HEK293 (cell line): ENCODE measurements around the gene CDK14.

Source experiments
- CTCF ChIA-PET: fragments of 350-600 bp; formaldehyde crosslinking; extraction: SDS; loops from one replicate; lab custom pipeline; 2021; ENCODE audit warnings: antibody characterized with exemption; lab: Yijun Ruan, JAX
- POLR2A ChIA-PET: fragments of 300-600 bp; formaldehyde crosslinking; extraction: SDS; loops from one replicate; lab custom pipeline; 2020; ENCODE audit warnings: antibody characterized with exemption, inconsistent platforms; lab: Yijun Ruan, JAX
- H3K27ac ChIP-seq: fragments of 200-500 bp; sonication (Bioruptor generic); 2 replicates; pipeline ENCODE4 v1.5.1; 2014; ENCODE audit warnings: low read depth, low read length, control low read depth, inconsistent platforms; ENCODE audit errors: extremely low read depth
- H3K36me3 ChIP-seq, 2 experiments: fragments of 200-500 bp in 1 of 2; sonication (Bioruptor generic) in 1 of 2; 1 replicate in 1 of 2; 2 replicates in 1 of 2; pipeline ENCODE4 v1.5.1; 2014 to 2017; ENCODE audit warnings: inconsistent platforms in 2 of 2, low read length in 2 of 2; ENCODE audit not compliant: control insufficient read depth in 2 of 2, insufficient read depth in 1 of 2
- H3K4me1 ChIP-seq: fragments of 200-500 bp; sonication (Bioruptor generic); 2 replicates; pipeline ENCODE4 v1.5.1; 2014; ENCODE audit warnings: mild to moderate bottlenecking, low read length, inconsistent platforms; ENCODE audit not compliant: control insufficient read depth, insufficient read depth
- H3K4me3 ChIP-seq: 2 replicates; pipeline ENCODE4 v1.5.1; 2011; ENCODE audit warnings: low read depth, mild to moderate bottlenecking, control low read depth, low read length, moderate library complexity
- H3K9me3 ChIP-seq: fragments of 200-500 bp; sonication (Bioruptor generic); 2 replicates; pipeline ENCODE4 v1.5.1; 2014; ENCODE audit warnings: low read depth, low read length, inconsistent platforms; ENCODE audit not compliant: control insufficient read depth, insufficient read depth
- HOXD13 ChIP-seq: sonication (generic); formaldehyde crosslinking; IDR thresholded peaks from 2 replicates; pipeline ENCODE4 v1.8.0; 2022; ENCODE audit warnings: missing genetic modification reagents, borderline replicate concordance
- KLF10 ChIP-seq: fragments of 450-650 bp; IDR thresholded peaks from 2 replicates; pipeline ENCODE4 v1.5.1; 2018; ENCODE audit warnings: missing biosample characterization, mild to moderate bottlenecking, missing genetic modification characterization
- REPIN1 ChIP-seq: fragments of 450-650 bp; formaldehyde crosslinking; IDR thresholded peaks from 2 replicates; pipeline ENCODE4 v1.5.1; 2017; ENCODE audit warnings: missing biosample characterization, missing genetic modification characterization, low read depth
- SALL2 ChIP-seq: fragments of 450-650 bp; formaldehyde crosslinking; IDR thresholded peaks from 2 replicates; pipeline ENCODE4 v1.5.0; 2017; ENCODE audit warnings: missing biosample characterization, mild to moderate bottlenecking, missing genetic modification characterization, borderline replicate concordance
- ZNF157 ChIP-seq: fragments of 450-650 bp; formaldehyde crosslinking; IDR thresholded peaks from 2 replicates; pipeline ENCODE4 v1.5.1; 2016; ENCODE audit warnings: missing biosample characterization, missing genetic modification characterization
- ZNF362 ChIP-seq: fragments of 450-650 bp; formaldehyde crosslinking; IDR thresholded peaks from 2 replicates; pipeline ENCODE4 v1.5.1; 2016; ENCODE audit warnings: missing biosample characterization, missing genetic modification characterization
- ZNF398 ChIP-seq: fragments of 450-650 bp; formaldehyde crosslinking; IDR thresholded peaks from 2 replicates; pipeline ENCODE4 v1.5.1; 2017; ENCODE audit warnings: missing biosample characterization, missing genetic modification characterization
- ZNF513 ChIP-seq: fragments of 450-650 bp; IDR thresholded peaks from 2 replicates; pipeline ENCODE4 v1.5.1; 2018; ENCODE audit warnings: missing biosample characterization, missing genetic modification characterization
- ZNF544 ChIP-seq: fragments of 450-650 bp; formaldehyde crosslinking; IDR thresholded peaks from 2 replicates; pipeline ENCODE4 v1.5.0; 2017; ENCODE audit warnings: missing biosample characterization, missing genetic modification characterization
- ZNF555 ChIP-seq: fragments of 450-650 bp; formaldehyde crosslinking; conservative IDR thresholded peaks from 2 replicates; pipeline ENCODE4 v1.5.1; 2017; ENCODE audit warnings: missing biosample characterization, mild to moderate bottlenecking, missing genetic modification characterization, inconsistent platforms
- ZNF629 ChIP-seq: fragments of 450-650 bp; formaldehyde crosslinking; IDR thresholded peaks from 2 replicates; pipeline ENCODE4 v1.5.1; 2017; ENCODE audit warnings: missing biosample characterization, missing genetic modification characterization
- ZNF639 ChIP-seq: fragments of 450-650 bp; formaldehyde crosslinking; IDR thresholded peaks from 2 replicates; pipeline ENCODE4 v1.5.1; 2016; ENCODE audit warnings: missing biosample characterization, missing genetic modification characterization
- ZNF692 ChIP-seq: fragments of 450-650 bp; formaldehyde crosslinking; IDR thresholded peaks from 2 replicates; pipeline ENCODE4 v1.5.1; 2016; ENCODE audit warnings: missing biosample characterization, missing genetic modification characterization
- ZNF830 ChIP-seq: fragments of 450-650 bp; IDR thresholded peaks from 2 replicates; pipeline ENCODE4 v1.5.0; 2018; ENCODE audit warnings: missing biosample characterization, missing genetic modification characterization, low read depth, mild to moderate bottlenecking, moderate library complexity
- ZSCAN5A ChIP-seq: fragments of 450-650 bp; formaldehyde crosslinking; IDR thresholded peaks from 2 replicates; pipeline ENCODE4 v1.5.1; 2016; ENCODE audit warnings: missing biosample characterization, missing genetic modification characterization
- ZXDB ChIP-seq: fragments of 450-650 bp; formaldehyde crosslinking; IDR thresholded peaks from 2 replicates; pipeline ENCODE4 v1.5.1; 2016; ENCODE audit warnings: missing biosample characterization, missing genetic modification characterization
- TF ChIP-seq, protein P1 (sequence below): fragments of 450-650 bp; formaldehyde crosslinking; IDR thresholded peaks from 2 replicates; pipeline ENCODE4 v1.5.1; 2016; ENCODE audit warnings: missing biosample characterization, missing genetic modification characterization
- TF ChIP-seq, protein P2 (sequence below): fragments of 450-650 bp; formaldehyde crosslinking; IDR thresholded peaks from 2 replicates; pipeline ENCODE4 v1.5.0; 2017; ENCODE audit warnings: missing biosample characterization, missing genetic modification characterization, borderline replicate concordance
- TF ChIP-seq, protein P3 (sequence below): fragments of 450-650 bp; formaldehyde crosslinking; IDR thresholded peaks from 2 replicates; pipeline ENCODE4 v1.5.1; 2017; ENCODE audit warnings: missing biosample characterization, missing genetic modification characterization

The CDK14 gene

DNA sequence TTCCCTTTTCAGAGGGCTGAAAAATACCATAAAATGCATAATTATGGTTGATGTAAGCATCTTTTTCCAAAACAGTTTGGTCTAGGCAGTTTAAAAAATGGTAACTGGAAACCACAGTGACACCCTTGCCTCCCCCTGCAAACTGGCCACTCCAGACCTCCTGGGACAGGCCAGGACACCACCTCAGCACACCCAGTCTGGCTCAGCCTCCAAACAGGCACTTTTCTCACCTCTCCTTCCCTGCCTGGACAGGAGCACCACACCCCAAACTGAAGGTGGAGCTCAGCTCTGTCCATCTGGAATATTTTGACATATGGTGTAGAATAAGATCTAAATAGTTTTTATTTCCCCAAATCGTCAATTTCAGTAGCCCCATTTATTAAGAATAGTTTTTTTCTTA lies 78.5 kb downstream of the CDK14 start (continued):
- TF ChIP-seq ZNF544 (tag by site-specific recombination): no peak

DNA sequence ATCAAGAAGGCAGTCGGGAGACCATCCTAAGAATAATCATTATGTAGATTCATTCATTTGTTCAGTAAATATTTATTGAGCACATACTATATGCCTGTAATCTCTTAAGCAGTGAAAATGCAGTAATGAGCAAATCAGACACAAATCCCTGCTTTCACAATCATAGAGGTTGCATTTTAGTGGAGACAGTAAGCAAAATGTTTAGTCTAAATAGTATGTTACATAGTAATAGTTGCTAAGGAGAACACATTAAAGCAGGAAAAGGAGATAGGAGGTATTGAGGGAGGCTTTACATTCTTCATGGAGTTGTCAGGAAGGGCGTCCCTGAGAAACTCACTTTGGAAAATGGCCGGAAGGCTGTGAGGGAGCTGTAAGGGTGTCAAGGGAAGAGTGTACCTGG lies 79.9 kb downstream of the CDK14 start:
- ChIA-PET CTCF (no interaction called here), POLR2A (no interaction called here)
- Histone ChIP-seq H3K4me1 (peaks cover 31% of the 10 kb centered on the region), H3K4me3 (no peak overlapping the region), H3K9me3 (no peaks in the 10 kb centered on the region), H3K36me3 (no peaks in the 10 kb centered on the region), H3K27ac (no peak overlapping the region)
- TF ChIP-seq ZNF513 (tag by site-specific recombination): no peak
- no peak for TF ChIP-seq ZSCAN5A (tag by site-specific recombination)
- no peak for TF ChIP-seq ZNF398
- TF ChIP-seq, protein P1, sequence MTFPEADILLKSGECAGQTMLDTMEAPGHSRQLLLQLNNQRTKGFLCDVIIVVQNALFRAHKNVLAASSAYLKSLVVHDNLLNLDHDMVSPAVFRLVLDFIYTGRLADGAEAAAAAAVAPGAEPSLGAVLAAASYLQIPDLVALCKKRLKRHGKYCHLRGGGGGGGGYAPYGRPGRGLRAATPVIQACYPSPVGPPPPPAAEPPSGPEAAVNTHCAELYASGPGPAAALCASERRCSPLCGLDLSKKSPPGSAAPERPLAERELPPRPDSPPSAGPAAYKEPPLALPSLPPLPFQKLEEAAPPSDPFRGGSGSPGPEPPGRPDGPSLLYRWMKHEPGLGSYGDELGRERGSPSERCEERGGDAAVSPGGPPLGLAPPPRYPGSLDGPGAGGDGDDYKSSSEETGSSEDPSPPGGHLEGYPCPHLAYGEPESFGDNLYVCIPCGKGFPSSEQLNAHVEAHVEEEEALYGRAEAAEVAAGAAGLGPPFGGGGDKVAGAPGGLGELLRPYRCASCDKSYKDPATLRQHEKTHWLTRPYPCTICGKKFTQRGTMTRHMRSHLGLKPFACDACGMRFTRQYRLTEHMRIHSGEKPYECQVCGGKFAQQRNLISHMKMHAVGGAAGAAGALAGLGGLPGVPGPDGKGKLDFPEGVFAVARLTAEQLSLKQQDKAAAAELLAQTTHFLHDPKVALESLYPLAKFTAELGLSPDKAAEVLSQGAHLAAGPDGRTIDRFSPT (tag by site-specific recombination): no peak
- TF ChIP-seq ZNF555 (tag by site-specific recombination): no peak
- no peak for TF ChIP-seq ZXDB (tag by site-specific recombination)
- no peak for TF ChIP-seq KLF10 (tag by site-specific recombination)
- no peak for TF ChIP-seq ZNF157 (tag by site-specific recombination)
- no peak for TF ChIP-seq REPIN1 (tag by site-specific recombination)
- TF ChIP-seq ZNF629 (tag by site-specific recombination): no peak
- TF ChIP-seq, protein P2, sequence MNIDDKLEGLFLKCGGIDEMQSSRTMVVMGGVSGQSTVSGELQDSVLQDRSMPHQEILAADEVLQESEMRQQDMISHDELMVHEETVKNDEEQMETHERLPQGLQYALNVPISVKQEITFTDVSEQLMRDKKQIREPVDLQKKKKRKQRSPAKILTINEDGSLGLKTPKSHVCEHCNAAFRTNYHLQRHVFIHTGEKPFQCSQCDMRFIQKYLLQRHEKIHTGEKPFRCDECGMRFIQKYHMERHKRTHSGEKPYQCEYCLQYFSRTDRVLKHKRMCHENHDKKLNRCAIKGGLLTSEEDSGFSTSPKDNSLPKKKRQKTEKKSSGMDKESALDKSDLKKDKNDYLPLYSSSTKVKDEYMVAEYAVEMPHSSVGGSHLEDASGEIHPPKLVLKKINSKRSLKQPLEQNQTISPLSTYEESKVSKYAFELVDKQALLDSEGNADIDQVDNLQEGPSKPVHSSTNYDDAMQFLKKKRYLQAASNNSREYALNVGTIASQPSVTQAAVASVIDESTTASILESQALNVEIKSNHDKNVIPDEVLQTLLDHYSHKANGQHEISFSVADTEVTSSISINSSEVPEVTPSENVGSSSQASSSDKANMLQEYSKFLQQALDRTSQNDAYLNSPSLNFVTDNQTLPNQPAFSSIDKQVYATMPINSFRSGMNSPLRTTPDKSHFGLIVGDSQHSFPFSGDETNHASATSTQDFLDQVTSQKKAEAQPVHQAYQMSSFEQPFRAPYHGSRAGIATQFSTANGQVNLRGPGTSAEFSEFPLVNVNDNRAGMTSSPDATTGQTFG (tag by site-specific recombination): no peak
- TF ChIP-seq HOXD13 (CRISPR knock-in tag): no peak
- TF ChIP-seq, protein P3, sequence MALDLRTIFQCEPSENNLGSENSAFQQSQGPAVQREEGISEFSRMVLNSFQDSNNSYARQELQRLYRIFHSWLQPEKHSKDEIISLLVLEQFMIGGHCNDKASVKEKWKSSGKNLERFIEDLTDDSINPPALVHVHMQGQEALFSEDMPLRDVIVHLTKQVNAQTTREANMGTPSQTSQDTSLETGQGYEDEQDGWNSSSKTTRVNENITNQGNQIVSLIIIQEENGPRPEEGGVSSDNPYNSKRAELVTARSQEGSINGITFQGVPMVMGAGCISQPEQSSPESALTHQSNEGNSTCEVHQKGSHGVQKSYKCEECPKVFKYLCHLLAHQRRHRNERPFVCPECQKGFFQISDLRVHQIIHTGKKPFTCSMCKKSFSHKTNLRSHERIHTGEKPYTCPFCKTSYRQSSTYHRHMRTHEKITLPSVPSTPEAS (tag by site-specific recombination): no peak
- TF ChIP-seq ZNF639 (tag by site-specific recombination): no peak
- TF ChIP-seq ZNF362 (tag by site-specific recombination): no peak
- TF ChIP-seq ZNF830 (tag by site-specific recombination): no peak
- no peak for TF ChIP-seq SALL2 (tag by site-specific recombination)
- no peak for TF ChIP-seq ZNF692 (tag by site-specific recombination)
